ENCODE data around the gene DNAJC16. TPM values are rescaled to one million over a fixed set of nuclear protein-coding genes. Genes with fewer than 3 reads are reported as not detected.

The DNAJC16 gene
- total and polyA plus RNA-seq, 8 donors, result 15.9 to 26.3 (median 19.8) TPM

DNA sequence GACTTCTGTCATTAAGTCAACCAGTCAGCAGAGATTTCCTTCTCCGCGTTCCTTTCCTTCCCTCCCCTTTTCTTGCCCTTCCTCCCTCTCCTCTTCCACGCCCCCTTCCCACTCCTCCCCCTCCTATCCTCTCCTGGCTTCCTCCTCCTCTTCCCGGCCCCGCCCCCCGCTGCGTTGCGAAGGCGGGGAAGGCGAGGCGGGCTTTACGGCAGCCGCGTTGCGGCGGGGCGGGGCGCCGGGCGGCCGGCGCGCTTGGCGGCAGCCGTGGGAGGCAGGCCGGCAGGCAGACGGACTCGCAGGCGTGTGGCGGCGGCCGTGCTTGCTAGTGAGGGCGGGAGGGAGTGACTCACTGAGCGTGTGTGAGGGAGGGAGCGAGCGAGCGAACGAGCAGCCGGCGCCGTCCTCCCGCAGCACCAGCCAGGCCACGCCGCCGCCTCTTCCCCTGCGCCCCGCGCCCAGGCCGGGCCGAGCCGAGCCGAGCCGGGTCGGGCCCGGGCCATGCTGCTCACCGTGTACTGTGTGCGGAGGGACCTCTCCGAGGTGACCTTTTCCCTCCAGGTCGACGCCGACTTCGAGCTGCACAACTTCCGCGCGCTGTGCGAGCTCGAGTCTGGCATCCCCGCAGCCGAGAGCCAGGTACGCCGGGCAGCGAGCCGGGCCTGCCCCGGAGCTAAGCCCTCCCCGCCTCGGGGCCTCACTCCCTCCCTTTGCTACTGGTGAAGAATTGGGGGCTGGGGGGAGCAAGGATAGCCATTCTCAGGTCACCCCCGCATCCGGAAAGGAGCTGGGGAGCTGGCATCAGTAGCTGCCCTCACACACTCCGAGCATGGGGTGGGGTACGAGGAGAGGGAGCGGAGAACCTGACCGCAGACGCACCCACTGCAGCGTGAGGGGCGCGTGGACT, 90.8 kb downstream of the DNAJC16 start, which contains the start of gene DDI2:
Gene DDI2 (plus strand): TSS at position 286 of the 904 bp plus-strand sequence. CDS start 213 bp downstream, at position 499.
- no peaks in the 10 kb centered on the region for H3K9me3 ChIP-seq
- H3K4me1 ChIP-seq, result peaks cover 19 to 52% of the 10 kb centered on the region in 2 donors
- intact Hi-C loops (cut with DNase I), result no loop called here
- no peaks in the 10 kb centered on the region for H3K27me3 ChIP-seq
- DNase-seq, result peak; percentile 97 to 99 (median 98)
- TF ChIP-seq, protein P1, sequence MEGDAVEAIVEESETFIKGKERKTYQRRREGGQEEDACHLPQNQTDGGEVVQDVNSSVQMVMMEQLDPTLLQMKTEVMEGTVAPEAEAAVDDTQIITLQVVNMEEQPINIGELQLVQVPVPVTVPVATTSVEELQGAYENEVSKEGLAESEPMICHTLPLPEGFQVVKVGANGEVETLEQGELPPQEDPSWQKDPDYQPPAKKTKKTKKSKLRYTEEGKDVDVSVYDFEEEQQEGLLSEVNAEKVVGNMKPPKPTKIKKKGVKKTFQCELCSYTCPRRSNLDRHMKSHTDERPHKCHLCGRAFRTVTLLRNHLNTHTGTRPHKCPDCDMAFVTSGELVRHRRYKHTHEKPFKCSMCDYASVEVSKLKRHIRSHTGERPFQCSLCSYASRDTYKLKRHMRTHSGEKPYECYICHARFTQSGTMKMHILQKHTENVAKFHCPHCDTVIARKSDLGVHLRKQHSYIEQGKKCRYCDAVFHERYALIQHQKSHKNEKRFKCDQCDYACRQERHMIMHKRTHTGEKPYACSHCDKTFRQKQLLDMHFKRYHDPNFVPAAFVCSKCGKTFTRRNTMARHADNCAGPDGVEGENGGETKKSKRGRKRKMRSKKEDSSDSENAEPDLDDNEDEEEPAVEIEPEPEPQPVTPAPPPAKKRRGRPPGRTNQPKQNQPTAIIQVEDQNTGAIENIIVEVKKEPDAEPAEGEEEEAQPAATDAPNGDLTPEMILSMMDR (IDR thresholded peaks at IDR 0.05), result no peak
- H3K36me3 ChIP-seq, result no peaks in the 10 kb centered on the region
- H3K27ac ChIP-seq, result peak within 1 kb of the TSS; percentile 96 to 98
- peak; percentile 95 for ATAC-seq
- peak within 1 kb of the TSS; percentile 88 to 92 for H3K4me3 ChIP-seq

DNA sequence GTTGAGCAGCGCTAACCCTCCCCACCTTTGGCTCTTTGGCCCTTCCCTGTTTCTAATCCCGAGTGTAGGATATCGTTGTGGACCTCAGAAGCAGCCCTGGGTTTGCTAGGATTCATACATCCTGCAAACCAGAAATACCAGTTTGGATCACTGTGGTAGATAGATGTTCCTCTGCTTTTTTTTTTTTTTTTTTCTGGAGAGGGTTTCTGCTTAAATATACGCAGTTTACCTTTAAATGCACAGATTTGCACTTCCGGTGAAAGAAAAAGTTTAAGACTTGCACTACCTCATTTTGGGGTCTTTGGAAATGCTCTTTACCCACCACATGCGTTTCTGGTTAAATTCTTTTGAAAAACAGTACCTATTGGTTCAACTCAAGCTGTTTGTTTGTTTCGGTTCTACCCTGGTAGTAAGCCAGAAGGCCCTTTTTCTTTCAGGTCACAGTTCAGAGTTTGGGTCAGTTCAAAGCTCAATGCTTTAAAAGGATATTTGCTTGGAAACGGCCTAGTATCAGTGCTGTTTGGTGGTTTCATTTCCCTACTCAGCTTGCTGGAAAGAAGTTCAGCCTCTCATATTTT, 91.5 kb downstream of the DNAJC16 start:
- no peak for DNase-seq
- Histone ChIP-seq H3K27ac (peak overlapping the region; percentile 96 to 98), H3K9me3 (no peaks in the 10 kb centered on the region), H3K4me1 (peaks cover 19 to 59% of the 10 kb centered on the region in 2 donors), H3K4me3 (peak overlapping the region; percentile 88 to 92), H3K27me3 (no peaks in the 10 kb centered on the region), H3K36me3 (no peaks in the 10 kb centered on the region)
- intact Hi-C loops (cut with DNase I), result no loop called here
- TF ChIP-seq, protein P1 (IDR thresholded peaks at IDR 0.05), result no peak
- ATAC-seq, result no peak

DNA sequence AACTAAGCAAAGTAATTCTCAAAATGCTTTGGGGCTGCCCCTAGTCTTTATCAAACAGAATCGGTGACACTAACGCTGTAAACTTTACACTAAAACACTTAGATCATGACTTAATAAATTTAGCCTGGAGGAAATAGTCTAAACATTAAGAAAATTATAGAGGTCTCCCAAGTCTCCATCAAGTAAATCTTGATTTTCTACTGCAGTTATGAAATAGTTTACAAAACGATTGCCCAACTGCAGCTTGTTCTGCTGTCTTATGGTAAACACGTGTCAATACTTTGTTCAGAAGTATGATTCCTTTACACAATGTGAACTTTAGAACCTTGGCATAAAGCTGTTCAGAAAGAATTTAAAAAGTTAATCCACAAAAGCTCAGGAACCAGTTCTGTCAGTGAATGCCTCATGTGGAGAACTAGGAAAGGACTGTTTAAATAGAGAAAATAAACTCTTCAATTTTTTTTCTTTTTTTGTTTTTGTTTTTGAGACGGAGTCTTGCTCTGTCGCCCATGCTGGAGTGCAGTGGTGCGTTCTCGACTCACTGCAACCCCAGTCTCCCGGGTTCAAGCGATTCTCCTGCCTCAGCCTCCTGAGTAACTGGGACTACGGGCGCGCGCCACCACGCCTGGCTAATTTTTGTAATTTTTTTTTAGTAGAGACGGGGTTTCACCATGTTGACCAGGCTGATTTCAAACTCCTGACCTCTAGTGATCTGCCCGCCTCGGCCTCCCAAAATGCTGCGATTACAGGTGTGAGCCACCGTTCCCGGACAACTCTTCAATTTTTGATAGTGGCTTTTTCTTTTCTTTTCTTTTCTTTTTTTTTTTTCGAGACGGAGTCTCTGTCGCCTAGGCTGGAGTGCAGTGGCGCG, 92.2 kb downstream of the DNAJC16 start:
- H3K27me3 ChIP-seq, result no peaks in the 10 kb centered on the region
- TF ChIP-seq, protein P1 (IDR thresholded peaks at IDR 0.05), result no peak
- peak overlapping the region; percentile 96 to 98 for H3K27ac ChIP-seq
- DNase-seq (peak in 2 of 4 donors; percentile 77 to 88), ATAC-seq (peak; percentile 3)
- intact Hi-C loops (cut with DNase I), result no loop called here
- no peaks in the 10 kb centered on the region for H3K36me3 ChIP-seq
- H3K9me3 ChIP-seq, result no peaks in the 10 kb centered on the region
- H3K4me3 ChIP-seq, result peak overlapping the region; percentile 88 to 92
- peaks cover 19 to 66% of the 10 kb centered on the region in 2 donors for H3K4me1 ChIP-seq

DNA sequence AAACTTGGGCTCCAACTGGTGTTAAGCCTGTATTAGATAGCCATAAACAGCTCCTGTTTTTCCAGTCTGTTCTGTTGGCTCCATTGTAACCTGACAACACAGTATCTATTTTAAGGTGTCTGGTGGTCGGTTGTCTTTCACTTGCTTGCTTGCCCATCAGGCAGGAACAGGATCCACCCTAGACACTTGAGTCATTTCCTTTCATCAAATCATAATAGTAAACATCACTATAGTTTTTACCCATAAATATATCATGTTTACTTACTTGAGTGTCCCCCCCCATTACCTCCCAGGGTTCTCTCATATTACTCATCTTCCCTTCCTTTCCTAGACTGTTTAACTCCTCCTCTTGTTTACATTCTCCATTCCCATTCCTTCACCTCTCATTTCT, 93.5 kb downstream of the DNAJC16 start:
- Histone ChIP-seq H3K27ac (peak overlapping the region; percentile 96 to 98), H3K4me1 (peaks cover 19 to 79% of the 10 kb centered on the region in 2 donors), H3K36me3 (no peaks in the 10 kb centered on the region), H3K4me3 (peak overlapping the region in 1 of 2 donors; percentile 92), H3K27me3 (no peaks in the 10 kb centered on the region), H3K9me3 (no peaks in the 10 kb centered on the region)
- ATAC-seq, result no peak
- intact Hi-C loops (cut with DNase I), result no loop called here
- TF ChIP-seq, protein P1 (IDR thresholded peaks at IDR 0.05), result no peak
- DNase-seq, result no peak

Data from left lung (tissue), 10 donors.